HepG2 (cell line): ENCODE results near the gene TIAM2. TPM values are rescaled to one million over a fixed set of nuclear protein-coding genes. Genes with fewer than 3 reads are reported as not detected.

ENCODE experiments used
- ATAC-seq: fragments of 200-7000 bp; cut with Tn5 transposase; 3 replicates; pipeline ENCODE4 v1.9.1; 2020; ENCODE audit warnings: mild to moderate bottlenecking, moderate library complexity
- BruUV-seq: library from RNA; stranded (reverse); fragments of 400-500 nt; replicated peaks from 2 replicates; lab custom pipeline; 2021; lab: Mats Ljungman, UMichigan
- CTCF ChIA-PET: fragments of 300-600 bp; formaldehyde crosslinking; extraction: SDS; loops from one replicate; lab custom pipeline; 2021; ENCODE audit warnings: low total read pairs, inconsistent platforms, low intra/inter-chr PET ratio; lab: Yijun Ruan, JAX
- POLR2A ChIA-PET: fragments of 350-600 bp; sonication (Branson Sonifier 250); formaldehyde crosslinking; loops from one replicate; lab custom pipeline; 2020; ENCODE audit warnings: antibody characterized with exemption, inconsistent platforms; lab: Yijun Ruan, JAX
- DNase-seq: peaks from one replicate; pipeline ENCODE4 v3.0.0-alpha.2; 2015; ENCODE audit warnings: low spot score
- FAIRE-seq: peaks from 3 replicates; lab custom pipeline; 2011; peaks lifted over from hg19 to GRCh38; lab: Jason Lieb, UNC
- H2AFZ ChIP-seq: one replicate; pipeline ENCODE4 v1.6.1; 2011; ENCODE audit warnings: low read length, inconsistent platforms
- H3K27ac ChIP-seq: fragments of 300-600 bp; 3 replicates; pipeline ENCODE4 v1.8.0; 2011; ENCODE audit warnings: mixed run types, mild to moderate bottlenecking, mixed read lengths, low read length, inconsistent platforms; ENCODE audit not compliant: insufficient read depth; ENCODE audit errors: extremely low read length
- H3K27me3 ChIP-seq, 2 experiments: fragments of 200-600 bp in 1 of 2; 2 replicates in 1 of 2; 3 replicates in 1 of 2; pipeline versions ENCODE4 v1.6.0 to v1.8.0; 2011; ENCODE audit warnings: low read length in 2 of 2, mild to moderate bottlenecking in 2 of 2, moderate library complexity in 2 of 2, inconsistent platforms in 1 of 2; ENCODE audit not compliant: insufficient read depth in 2 of 2, control insufficient read depth in 1 of 2
- H3K36me3 ChIP-seq, 2 experiments: fragments of 200-600 bp in 1 of 2; replicated peaks in 1 of 2; 2 replicates in 1 of 2; 3 replicates in 1 of 2; pipeline versions ENCODE4 v1.5.1 to v1.8.0; 2011; ENCODE audit warnings: low read length in 2 of 2, inconsistent platforms in 1 of 2; ENCODE audit not compliant: insufficient read depth in 2 of 2, control insufficient read depth in 1 of 2
- H3K4me1 ChIP-seq: 2 replicates; pipeline ENCODE4 v1.5.1; 2012; ENCODE audit warnings: low read length, inconsistent platforms; ENCODE audit not compliant: insufficient read depth
- H3K4me2 ChIP-seq: 2 replicates; pipeline ENCODE4 v1.6.0; 2011; ENCODE audit warnings: low read depth, low read length, inconsistent platforms
- H3K4me3 ChIP-seq, 3 experiments: fragments of 200-600 bp in 1 of 3; sonication (generic), shearing (Covaris generic) in 1 of 3; replicated peaks in 1 of 3; 2 replicates each; pipeline ENCODE4 v1.5.1; 2011 to 2016; ENCODE audit warnings: low read length in 3 of 3, inconsistent platforms in 2 of 3, low read depth in 2 of 3, mild to moderate bottlenecking in 2 of 3, control low read depth in 1 of 3, mixed read lengths in 1 of 3; ENCODE audit not compliant: insufficient read depth in 1 of 3
- H3K79me2 ChIP-seq: one replicate; pipeline ENCODE4 v1.6.1; 2011; ENCODE audit warnings: low read length, inconsistent platforms; ENCODE audit not compliant: insufficient read depth
- H3K9ac ChIP-seq: 2 replicates; pipeline ENCODE4 v1.6.0; 2011; ENCODE audit warnings: mild to moderate bottlenecking, low read depth, low read length, inconsistent platforms; ENCODE audit not compliant: insufficient read depth
- H3K9me3 ChIP-seq: 2 replicates; pipeline ENCODE4 v1.5.1; 2012; ENCODE audit warnings: mild to moderate bottlenecking, low read length
- H4K20me1 ChIP-seq: 2 replicates; pipeline ENCODE4 v1.6.0; 2011; ENCODE audit warnings: inconsistent platforms, mild to moderate bottlenecking, low read length, moderate library complexity; ENCODE audit not compliant: insufficient read depth
- NCOR1 ChIP-seq: fragments of 200-600 bp; sonication (generic); IDR thresholded peaks from 2 replicates; pipeline ENCODE4 v1.7.0; 2017; ENCODE audit warnings: antibody characterized with exemption, low read length, borderline replicate concordance
- RFXAP ChIP-seq: sonication (generic); formaldehyde crosslinking; IDR thresholded peaks from 2 replicates; pipeline ENCODE4 v1.4.0; 2020; ENCODE audit warnings: missing genetic modification reagents, borderline replicate concordance
- SYNCRIP ChIP-seq: fragments of 200-400 bp; formaldehyde crosslinking; IDR thresholded peaks from 2 replicates; pipeline ENCODE4 v1.6.1; 2018; ENCODE audit warnings: mild to moderate bottlenecking, low read depth, low read length; ENCODE audit not compliant: insufficient read depth
- ZNF367 ChIP-seq: sonication (generic); formaldehyde crosslinking; IDR thresholded peaks from 2 replicates; pipeline ENCODE4 v1.4.0; 2020; ENCODE audit warnings: missing genetic modification reagents, borderline replicate concordance
- WGBS: methylation state at CpG from one replicate; pipeline ENCODE4 v1.1.6; 2017; ENCODE audit warnings: low lambda C conversion rate; 5-methylcytosine and 5-hydroxymethylcytosine counted together
- in situ Hi-C: cut with HindIII; loops from 2 replicates; pipeline ENCODE4 v1.10.0; 2017; ENCODE audit warnings: low pct_unique_long_range_greater_than_20kb; ENCODE audit not compliant: extremely low pct_ligation_motif_present
- intact Hi-C: fragments of 100-400 bp; cut with micrococcal nuclease; formaldehyde crosslinking; loops from one replicate; pipeline ENCODE4 v1.10.0; 2022; ENCODE audit not compliant: unreplicated experiment
- polyA plus RNA-seq, 8 experiments: library from polyadenylated mRNA; depleted of rRNA in 3 of 8; stranded (reverse) in 7 of 8; unstranded in 1 of 8; fragments of >200 nt; fragmentation: Illumina TruSeq in 4 of 8; extraction: Trizol in 4 of 8; gene quantifications; 2 replicates each; pipeline versions ENCODE4 v1.2.1 to v1.2.3, GENCODE V29; 2011 to 2016; ENCODE audit warnings: low read depth in 4 of 8, missing spikeins in 1 of 8, mixed read lengths in 1 of 8; ENCODE audit not compliant: insufficient read depth in 1 of 8
- total RNA-seq, 5 experiments: library from RNA; depleted of rRNA; stranded (reverse); fragments of >200 nt; fragmentation: Illumina TruSeq; extraction: Trizol; gene quantifications; 2 replicates each; pipeline ENCODE4 v1.2.3, GENCODE V29; 2016; ENCODE audit warnings: low read depth in 1 of 5
- TF ChIP-seq, protein P1 (sequence below): sonication (generic); formaldehyde crosslinking; IDR thresholded peaks from 2 replicates; pipeline ENCODE4 v1.4.0; 2020; ENCODE audit warnings: missing genetic modification reagents, borderline replicate concordance
- TF ChIP-seq, protein P2 (sequence below): sonication (generic); formaldehyde crosslinking; IDR thresholded peaks from 2 replicates; pipeline ENCODE4 v1.4.0; 2020; ENCODE audit warnings: missing genetic modification reagents, borderline replicate concordance

Gene TIAM2
- total and polyA plus RNA-seq, 2 of the 13 experiments (the other 11 are each of a cell fraction or from before 2014, with no cell fraction given) = 4.1 to 4.5 TPM

DNA sequence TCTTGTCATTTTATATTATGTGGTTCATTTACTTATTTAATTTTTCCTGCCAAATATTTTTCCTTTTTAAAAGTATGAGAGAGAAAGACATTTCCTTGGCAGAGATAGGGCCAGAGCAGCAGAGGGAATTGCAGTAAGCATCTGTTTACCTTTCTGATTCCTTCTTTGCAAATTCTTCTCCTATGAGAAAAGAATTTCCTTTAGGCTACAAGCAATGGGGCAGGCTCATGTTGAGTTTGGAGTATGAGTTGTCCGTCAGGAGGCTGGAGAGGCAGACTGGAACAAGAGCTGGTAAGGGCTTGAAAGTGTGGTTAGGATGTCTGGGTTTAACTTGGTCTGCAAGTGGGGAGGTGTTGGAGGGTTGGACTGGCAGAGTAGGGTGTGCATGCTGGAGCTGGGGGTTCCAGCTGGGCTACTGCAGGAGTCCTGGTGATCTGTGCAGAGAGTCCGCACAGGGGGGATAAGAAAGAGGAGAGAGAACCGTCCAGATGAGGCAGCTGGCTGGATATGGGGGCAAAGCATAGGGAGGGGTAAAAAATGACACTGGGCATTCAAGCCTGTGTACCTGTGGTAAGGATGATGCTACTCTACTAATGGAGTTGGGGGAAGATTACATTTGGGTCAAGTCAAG, 19.7 kb downstream of the TIAM2 start:
- no peaks in the 10 kb centered on the region for H3K79me2 ChIP-seq
- H3K27ac ChIP-seq = no peak overlapping the region
- H3K9me3 ChIP-seq = no peaks in the 10 kb centered on the region
- TF ChIP-seq NCOR1 (no peak), ZNF367 (CRISPR knock-in tag) (no peak), SYNCRIP (no peak), RFXAP (no peak)
- TF ChIP-seq, protein P1, sequence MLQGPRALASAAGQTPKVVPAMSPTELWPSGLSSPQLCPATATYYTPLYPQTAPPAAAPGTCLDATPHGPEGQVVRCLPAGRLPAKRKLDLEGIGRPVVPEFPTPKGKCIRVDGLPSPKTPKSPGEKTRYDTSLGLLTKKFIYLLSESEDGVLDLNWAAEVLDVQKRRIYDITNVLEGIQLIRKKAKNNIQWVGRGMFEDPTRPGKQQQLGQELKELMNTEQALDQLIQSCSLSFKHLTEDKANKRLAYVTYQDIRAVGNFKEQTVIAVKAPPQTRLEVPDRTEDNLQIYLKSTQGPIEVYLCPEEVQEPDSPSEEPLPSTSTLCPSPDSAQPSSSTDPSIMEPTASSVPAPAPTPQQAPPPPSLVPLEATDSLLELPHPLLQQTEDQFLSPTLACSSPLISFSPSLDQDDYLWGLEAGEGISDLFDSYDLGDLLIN (CRISPR knock-in tag) = no peak
- TF ChIP-seq, protein P2, sequence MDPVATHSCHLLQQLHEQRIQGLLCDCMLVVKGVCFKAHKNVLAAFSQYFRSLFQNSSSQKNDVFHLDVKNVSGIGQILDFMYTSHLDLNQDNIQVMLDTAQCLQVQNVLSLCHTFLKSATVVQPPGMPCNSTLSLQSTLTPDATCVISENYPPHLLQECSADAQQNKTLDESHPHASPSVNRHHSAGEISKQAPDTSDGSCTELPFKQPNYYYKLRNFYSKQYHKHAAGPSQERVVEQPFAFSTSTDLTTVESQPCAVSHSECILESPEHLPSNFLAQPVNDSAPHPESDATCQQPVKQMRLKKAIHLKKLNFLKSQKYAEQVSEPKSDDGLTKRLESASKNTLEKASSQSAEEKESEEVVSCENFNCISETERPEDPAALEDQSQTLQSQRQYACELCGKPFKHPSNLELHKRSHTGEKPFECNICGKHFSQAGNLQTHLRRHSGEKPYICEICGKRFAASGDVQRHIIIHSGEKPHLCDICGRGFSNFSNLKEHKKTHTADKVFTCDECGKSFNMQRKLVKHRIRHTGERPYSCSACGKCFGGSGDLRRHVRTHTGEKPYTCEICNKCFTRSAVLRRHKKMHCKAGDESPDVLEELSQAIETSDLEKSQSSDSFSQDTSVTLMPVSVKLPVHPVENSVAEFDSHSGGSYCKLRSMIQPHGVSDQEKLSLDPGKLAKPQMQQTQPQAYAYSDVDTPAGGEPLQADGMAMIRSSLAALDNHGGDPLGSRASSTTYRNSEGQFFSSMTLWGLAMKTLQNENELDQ (CRISPR knock-in tag) = no peak
- ChIA-PET POLR2A (no interaction called here), CTCF (no interaction called here)
- WGBS = 64% methylated on average over 3 of the region's 3 CpGs
- in situ Hi-C loops (no loop called here), intact Hi-C loops (no loop called here)
- no peaks in the 10 kb centered on the region for H3K36me3 ChIP-seq
- H3K27me3 ChIP-seq = no peaks in the 10 kb centered on the region
- no peak for DNase-seq
- peaks cover 20% of the 10 kb centered on the region for H3K4me1 ChIP-seq
- H3K4me2 ChIP-seq = no peak overlapping the region
- FAIRE-seq = no peak
- H2AFZ ChIP-seq = no peak overlapping the region
- H3K9ac ChIP-seq = no peak overlapping the region
- H4K20me1 ChIP-seq = no peaks in the 10 kb centered on the region
- no TSS peak for BruUV-seq
- ATAC-seq = no peak
- no peak overlapping the region for H3K4me3 ChIP-seq
